ENCODE measurements around the gene RAB30. TPM values are rescaled to one million over a fixed set of nuclear protein-coding genes. Genes with fewer than 3 reads are reported as not detected.
A peak's percentile ranks its signal among the peaks of the same experiment; 100 is the strongest.

Gene RAB30
- 100 to 1,000 TPM; 108 to 156 (median 142) TPM for polyA plus RNA-seq (ENCODE audit: low read depth in 6 of 6)

- Mint-ChIP-seq H3K27ac (no peak within 1 kb of the TSS), H3K36me3 (peaks cover 10 to 12% of the 10 kb centered on the region in 2 donors), H3K4me1 (peaks cover 34 to 57% (median 39%) of the 10 kb centered on the region in 3 donors), H3K9me3 (no peaks in the 10 kb centered on the region), H3K4me3 (no peak within 1 kb of the TSS), H3K27me3 (no peaks in the 10 kb centered on the region)
- peak; percentile 93 for DNase-seq
- peak; percentile 90 to 91 for ATAC-seq (ENCODE audit: low read depth in 2 of 2)
Observed at GRCh38 chr11:83071567-83072349, at the start of gene RAB30. Gene RAB30 (minus strand): TSS chr11:83071897. CDS start chr11:82997316, 74,581 bp downstream.

GRCh38 chr11:83120327-83120726 is 48.6 kb upstream of the RAB30 start:
- Mint-ChIP-seq H3K27ac (peak overlapping the region in 1 of 6 donors; percentile 69), H3K9me3 (peaks cover 0 to 2% (median 0%) of the 10 kb centered on the region in 7 donors), H3K27me3 (no peaks in the 10 kb centered on the region), H3K4me1 (peaks cover 8 to 38% (median 12%) of the 10 kb centered on the region in 3 donors), H3K4me3 (peak overlapping the region in 1 of 8 donors; percentile 23), H3K36me3 (no peaks in the 10 kb centered on the region)
- ATAC-seq (ENCODE audit: low read depth in 2 of 2) (no peak), DNase-seq (no peak)

GRCh38 chr11:83119216-83119615 is 47.5 kb upstream of the RAB30 start:
- no peak for ATAC-seq (ENCODE audit: low read depth in 2 of 2)
- H3K27me3 Mint-ChIP-seq, result no peaks in the 10 kb centered on the region
- no peak for DNase-seq
- H3K27ac Mint-ChIP-seq, result peak overlapping the region in 4 of 6 donors; percentile 33 to 89 (median 83)
- H3K9me3 Mint-ChIP-seq, result peaks cover 0 to 2% (median 0%) of the 10 kb centered on the region in 7 donors
- H3K36me3 Mint-ChIP-seq, result peaks cover 0 to 6% of the 10 kb centered on the region in 2 donors
- no peak overlapping the region for H3K4me3 Mint-ChIP-seq
- peaks cover 18 to 49% (median 23%) of the 10 kb centered on the region in 3 donors for H3K4me1 Mint-ChIP-seq

GRCh38 chr11:83118814-83119213 is 47.1 kb upstream of the RAB30 start:
- Mint-ChIP-seq H3K4me3 (peak overlapping the region in 2 of 8 donors; percentile 9 to 16), H3K9me3 (peaks cover 0 to 2% (median 0%) of the 10 kb centered on the region in 7 donors), H3K27me3 (no peaks in the 10 kb centered on the region), H3K27ac (peak overlapping the region in 4 of 6 donors; percentile 81 to 89 (median 84)), H3K36me3 (peaks cover 0 to 6% of the 10 kb centered on the region in 2 donors), H3K4me1 (peaks cover 18 to 49% (median 24%) of the 10 kb centered on the region in 3 donors)
- ATAC-seq (ENCODE audit: low read depth in 2 of 2) (no peak), DNase-seq (no peak)

- H3K9me3 Mint-ChIP-seq, result peaks cover 0 to 2% (median 0%) of the 10 kb centered on the region in 7 donors
Observed at GRCh38 chr11:83116015-83116641, 44.4 kb upstream of the RAB30 start.

GRCh38 chr11:83115551-83115950 is 43.9 kb upstream of the RAB30 start:
- Mint-ChIP-seq H3K36me3 (peaks cover 0 to 6% of the 10 kb centered on the region in 2 donors), H3K27ac (peak overlapping the region in 1 of 6 donors; percentile 2), H3K4me1 (peaks cover 18 to 45% (median 29%) of the 10 kb centered on the region in 3 donors), H3K27me3 (no peaks in the 10 kb centered on the region), H3K4me3 (peak overlapping the region; percentile 44 to 98 (median 78)), H3K9me3 (peaks cover 0 to 2% (median 0%) of the 10 kb centered on the region in 7 donors)
- DNase-seq (no peak), ATAC-seq (ENCODE audit: low read depth in 2 of 2) (no peak)

More at GRCh38 chr11:83116015-83116641, 44.4 kb upstream of the RAB30 start:
- Mint-ChIP-seq H3K4me1 (peaks cover 18 to 45% (median 29%) of the 10 kb centered on the region in 3 donors), H3K36me3 (peaks cover 0 to 6% of the 10 kb centered on the region in 2 donors), H3K4me3 (peak overlapping the region; percentile 67 to 99 (median 96)), H3K27me3 (no peaks in the 10 kb centered on the region), H3K27ac (peak overlapping the region in 4 of 6 donors; percentile 2 to 82 (median 43))
- DNase-seq (no peak), ATAC-seq (ENCODE audit: low read depth in 2 of 2) (no peak)

GRCh38 chr11:83115026-83115425 is 43.3 kb upstream of the RAB30 start:
- H3K27me3 Mint-ChIP-seq, result no peaks in the 10 kb centered on the region
- peaks cover 0 to 2% (median 0%) of the 10 kb centered on the region in 7 donors for H3K9me3 Mint-ChIP-seq
- H3K4me1 Mint-ChIP-seq, result peaks cover 18 to 43% (median 29%) of the 10 kb centered on the region in 3 donors
- DNase-seq (no peak), ATAC-seq (ENCODE audit: low read depth in 2 of 2) (no peak)
- H3K4me3 Mint-ChIP-seq, result peak overlapping the region; percentile 29 to 98 (median 68)
- peaks cover 0 to 6% of the 10 kb centered on the region in 2 donors for H3K36me3 Mint-ChIP-seq
- peak overlapping the region in 1 of 6 donors; percentile 2 for H3K27ac Mint-ChIP-seq

- H3K27me3 Mint-ChIP-seq, result no peaks in the 10 kb centered on the region
- no peak overlapping the region for H3K27ac Mint-ChIP-seq
- peaks cover 0 to 10% of the 10 kb centered on the region in 2 donors for H3K36me3 Mint-ChIP-seq
- H3K4me1 Mint-ChIP-seq, result peaks cover 18 to 36% (median 29%) of the 10 kb centered on the region in 3 donors
- DNase-seq (no peak), ATAC-seq (ENCODE audit: low read depth in 2 of 2) (no peak)
- peaks cover 0 to 2% (median 0%) of the 10 kb centered on the region in 7 donors for H3K9me3 Mint-ChIP-seq
- H3K4me3 Mint-ChIP-seq, result no peak overlapping the region
Observed at GRCh38 chr11:83112886-83113285, 41.2 kb upstream of the RAB30 start.

GRCh38 chr11:83105168-83105567 is 33.5 kb upstream of the RAB30 start:
- H3K27ac Mint-ChIP-seq, result no peak overlapping the region
- ATAC-seq (ENCODE audit: low read depth in 2 of 2), result no peak
- peaks cover 0 to 4% of the 10 kb centered on the region in 2 donors for H3K36me3 Mint-ChIP-seq
- no peak overlapping the region for H3K4me3 Mint-ChIP-seq
- no peaks in the 10 kb centered on the region for H3K9me3 Mint-ChIP-seq
- H3K4me1 Mint-ChIP-seq, result peaks cover 3 to 6% (median 4%) of the 10 kb centered on the region in 3 donors
- DNase-seq, result no peak
- no peaks in the 10 kb centered on the region for H3K27me3 Mint-ChIP-seq

GRCh38 chr11:83102834-83103233 is 31.1 kb upstream of the RAB30 start:
- H3K27ac Mint-ChIP-seq, result peak overlapping the region in 1 of 6 donors; percentile 18
- no peak overlapping the region for H3K4me3 Mint-ChIP-seq
- H3K4me1 Mint-ChIP-seq, result peaks cover 3 to 6% (median 4%) of the 10 kb centered on the region in 3 donors
- no peaks in the 10 kb centered on the region for H3K36me3 Mint-ChIP-seq
- no peak for DNase-seq
- no peaks in the 10 kb centered on the region for H3K9me3 Mint-ChIP-seq
- H3K27me3 Mint-ChIP-seq, result no peaks in the 10 kb centered on the region
- no peak for ATAC-seq (ENCODE audit: low read depth in 2 of 2)

GRCh38 chr11:83097429-83098075 is 25.9 kb upstream of the RAB30 start:
- no peaks in the 10 kb centered on the region for H3K9me3 Mint-ChIP-seq
- no peak for DNase-seq
- no peaks in the 10 kb centered on the region for H3K36me3 Mint-ChIP-seq
- peaks cover 7 to 27% (median 8%) of the 10 kb centered on the region in 3 donors for H3K4me1 Mint-ChIP-seq
- no peak for ATAC-seq (ENCODE audit: low read depth in 2 of 2)
- H3K27ac Mint-ChIP-seq, result peak overlapping the region in 1 of 6 donors; percentile 24
- H3K4me3 Mint-ChIP-seq, result no peak overlapping the region
- H3K27me3 Mint-ChIP-seq, result no peaks in the 10 kb centered on the region

- H3K36me3 Mint-ChIP-seq, result no peaks in the 10 kb centered on the region
- no peak for ATAC-seq (ENCODE audit: low read depth in 2 of 2)
Observed at GRCh38 chr11:83093634-83094033, 21.9 kb upstream of the RAB30 start.

More at GRCh38 chr11:83093634-83094033, 21.9 kb upstream of the RAB30 start:
- Mint-ChIP-seq H3K27ac (peak overlapping the region in 1 of 6 donors; percentile 14), H3K4me3 (no peak overlapping the region), H3K4me1 (peaks cover 19 to 41% (median 22%) of the 10 kb centered on the region in 3 donors), H3K9me3 (no peaks in the 10 kb centered on the region), H3K27me3 (no peaks in the 10 kb centered on the region)
- DNase-seq, result no peak
